Lung (tissue), 12 donors: ENCODE measurements around the gene MAP4. TPM values are rescaled to one million over a fixed set of nuclear protein-coding genes. Genes with fewer than 3 reads are reported as not detected.

Experiments used
- ATAC-seq: fragments of 200-7000 bp; cut with Tn5 transposase; one replicate; pipeline ENCODE4 v1.9.1; 2020; ENCODE audit warnings: moderate number of reproducible peaks; ENCODE audit not compliant: insufficient read depth, low FRiP score
- DNase-seq, 3 donors: peaks; one replicate each; pipeline ENCODE4 v3.0.0-alpha.2; 2013 to 2017
- H3K27ac ChIP-seq, 2 donors: one replicate each; pipeline ENCODE4 v1.5.1; 2013; ENCODE audit warnings: mild to moderate bottlenecking in 2 of 2, moderate library complexity in 2 of 2, control low read depth in 1 of 2, inconsistent platforms in 1 of 2, low read depth in 1 of 2, low read length in 1 of 2
- H3K27me3 ChIP-seq, 3 donors: one replicate each; pipeline ENCODE4 v1.5.1; 2013; ENCODE audit warnings: low read length in 2 of 3; ENCODE audit not compliant: control insufficient read depth in 3 of 3, insufficient read depth in 3 of 3
- H3K36me3 ChIP-seq, 4 donors: one replicate each; pipeline ENCODE4 v1.5.1; 2013; ENCODE audit warnings: low read length in 4 of 4, mild to moderate bottlenecking in 1 of 4, moderate library complexity in 1 of 4; ENCODE audit not compliant: control insufficient read depth in 4 of 4, insufficient read depth in 4 of 4
- H3K4me1 ChIP-seq, 5 donors: one replicate each; pipeline ENCODE4 v1.5.1; 2013; ENCODE audit warnings: low read length in 5 of 5, mild to moderate bottlenecking in 2 of 5, moderate library complexity in 1 of 5; ENCODE audit not compliant: control insufficient read depth in 5 of 5, insufficient read depth in 5 of 5
- H3K4me3 ChIP-seq: one replicate; pipeline ENCODE4 v1.5.1; 2013; ENCODE audit warnings: mild to moderate bottlenecking, control low read depth, moderate library complexity
- H3K9ac ChIP-seq, 2 donors: one replicate each; pipeline ENCODE4 v1.5.1; 2013; ENCODE audit warnings: low read length in 2 of 2, control low read depth in 1 of 2; ENCODE audit not compliant: insufficient read depth in 1 of 2
- H3K9me3 ChIP-seq, 4 donors: one replicate each; pipeline ENCODE4 v1.5.1; 2013; ENCODE audit warnings: low read length in 3 of 4, mild to moderate bottlenecking in 1 of 4, moderate library complexity in 1 of 4; ENCODE audit not compliant: control insufficient read depth in 4 of 4, insufficient read depth in 3 of 4
- WGBS, 2 donors: extraction: QIAGEN DNeasy Blood & Tissue Kit; methylation state at CpG; one replicate each; pipeline ENCODE4 v1.1.7; 2013; 5-methylcytosine and 5-hydroxymethylcytosine counted together
- polyA plus RNA-seq, 2 donors: library from polyadenylated mRNA; stranded (reverse); fragments of 200-250 nt; gene quantifications; one replicate each; pipeline ENCODE4 v1.2.1, GENCODE V29; 2013
- total RNA-seq, 2 donors: library from RNA; depleted of rRNA in 1 of 2; stranded (reverse); fragments of >200 nt in 1 of 2; gene quantifications; one replicate each; pipeline ENCODE4 v1.2.1, GENCODE V29; 2014 to 2021
- TF ChIP-seq, protein P1 (sequence below): IDR thresholded peaks from 2 replicates; pipeline ENCODE4 v1.5.1; 2012; ENCODE audit warnings: mild to moderate bottlenecking; ENCODE audit errors: control extremely low read depth, extremely low read depth
- donor health status: control.
- donor health status: control.
- donor health status: Bipolar disorder and iron deficiency.
- donor health status: healthy.
- donor health status: DM: yes; HTN: yes; CAD: no.

The MAP4 gene
- total and polyA plus RNA-seq, 4 donors, result 62.6 to 203 (median 84.9) TPM

DNA sequence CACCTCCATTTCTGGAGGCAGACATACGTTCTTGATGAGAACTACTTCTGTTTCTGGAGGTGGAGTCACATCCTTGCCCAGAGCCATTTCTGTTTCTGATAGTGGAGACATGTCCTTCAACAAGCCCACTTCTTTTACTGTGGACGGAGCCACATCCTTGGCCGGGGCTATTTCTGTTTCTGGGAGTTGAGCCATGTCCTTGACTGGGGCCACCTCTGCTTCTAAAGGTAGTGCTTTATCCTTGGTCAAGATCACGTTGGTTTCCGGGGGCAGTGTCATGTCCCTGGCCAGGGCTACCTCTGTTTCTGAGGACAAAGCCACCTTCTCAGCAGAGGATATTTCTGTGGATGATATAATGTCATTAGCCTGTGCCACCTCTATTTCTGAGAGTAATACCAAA, 100.0 kb downstream of the MAP4 start:
- H3K9me3 ChIP-seq, result no peaks in the 10 kb centered on the region
- peaks cover 14 to 36% (median 31%) of the 10 kb centered on the region in 4 donors for H3K36me3 ChIP-seq
- TF ChIP-seq, protein P1, sequence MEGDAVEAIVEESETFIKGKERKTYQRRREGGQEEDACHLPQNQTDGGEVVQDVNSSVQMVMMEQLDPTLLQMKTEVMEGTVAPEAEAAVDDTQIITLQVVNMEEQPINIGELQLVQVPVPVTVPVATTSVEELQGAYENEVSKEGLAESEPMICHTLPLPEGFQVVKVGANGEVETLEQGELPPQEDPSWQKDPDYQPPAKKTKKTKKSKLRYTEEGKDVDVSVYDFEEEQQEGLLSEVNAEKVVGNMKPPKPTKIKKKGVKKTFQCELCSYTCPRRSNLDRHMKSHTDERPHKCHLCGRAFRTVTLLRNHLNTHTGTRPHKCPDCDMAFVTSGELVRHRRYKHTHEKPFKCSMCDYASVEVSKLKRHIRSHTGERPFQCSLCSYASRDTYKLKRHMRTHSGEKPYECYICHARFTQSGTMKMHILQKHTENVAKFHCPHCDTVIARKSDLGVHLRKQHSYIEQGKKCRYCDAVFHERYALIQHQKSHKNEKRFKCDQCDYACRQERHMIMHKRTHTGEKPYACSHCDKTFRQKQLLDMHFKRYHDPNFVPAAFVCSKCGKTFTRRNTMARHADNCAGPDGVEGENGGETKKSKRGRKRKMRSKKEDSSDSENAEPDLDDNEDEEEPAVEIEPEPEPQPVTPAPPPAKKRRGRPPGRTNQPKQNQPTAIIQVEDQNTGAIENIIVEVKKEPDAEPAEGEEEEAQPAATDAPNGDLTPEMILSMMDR, result no peak
- no peaks in the 10 kb centered on the region for H3K27me3 ChIP-seq
- H3K9ac ChIP-seq, result no peak overlapping the region
- H3K4me1 ChIP-seq, result peaks cover 0 to 4% (median 0%) of the 10 kb centered on the region in 5 donors
- DNase-seq, result no peak
- no peak overlapping the region for H3K4me3 ChIP-seq
- 89 to 91% methylated on average over 5 of the region's 5 CpGs for WGBS, 2 donors
- ATAC-seq, result no peak
- peak overlapping the region in 1 of 2 donors; percentile 46 for H3K27ac ChIP-seq

DNA sequence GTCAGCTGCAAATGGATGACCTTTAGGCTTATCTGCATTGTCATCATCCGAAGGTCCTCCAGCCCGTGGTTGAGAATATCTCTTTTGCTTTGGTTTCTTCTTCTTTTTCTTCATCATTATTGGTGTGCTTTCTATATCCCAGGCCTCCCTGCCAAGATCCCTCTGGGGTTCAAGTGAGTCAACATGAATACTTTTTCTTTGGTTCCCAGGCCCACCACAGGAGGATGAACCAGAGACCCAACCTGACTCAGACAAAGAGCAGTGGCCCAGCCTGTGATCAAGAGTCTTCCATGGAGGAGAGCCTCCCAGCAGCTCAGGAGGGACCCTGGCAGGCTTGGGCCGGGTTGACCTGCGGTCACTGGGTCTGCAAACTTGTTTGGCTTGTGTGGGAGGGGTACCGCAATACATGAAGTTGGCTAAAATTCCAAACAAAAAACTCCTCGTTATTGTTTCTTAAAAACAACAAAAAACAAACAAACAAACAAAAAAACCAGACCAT, 104.2 kb downstream of the MAP4 start:
- TF ChIP-seq, protein P1, result no peak
- Histone ChIP-seq H3K4me1 (peaks cover 0 to 11% (median 0%) of the 10 kb centered on the region in 5 donors), H3K9me3 (no peaks in the 10 kb centered on the region), H3K4me3 (no peak overlapping the region), H3K27me3 (no peaks in the 10 kb centered on the region), H3K9ac (no peak overlapping the region), H3K36me3 (peaks cover 14 to 43% (median 30%) of the 10 kb centered on the region in 4 donors), H3K27ac (no peak overlapping the region)
- WGBS, 2 donors, result 91 to 97% methylated on average over 6 of the region's 6 CpGs
- ATAC-seq (no peak), DNase-seq (no peak)

DNA sequence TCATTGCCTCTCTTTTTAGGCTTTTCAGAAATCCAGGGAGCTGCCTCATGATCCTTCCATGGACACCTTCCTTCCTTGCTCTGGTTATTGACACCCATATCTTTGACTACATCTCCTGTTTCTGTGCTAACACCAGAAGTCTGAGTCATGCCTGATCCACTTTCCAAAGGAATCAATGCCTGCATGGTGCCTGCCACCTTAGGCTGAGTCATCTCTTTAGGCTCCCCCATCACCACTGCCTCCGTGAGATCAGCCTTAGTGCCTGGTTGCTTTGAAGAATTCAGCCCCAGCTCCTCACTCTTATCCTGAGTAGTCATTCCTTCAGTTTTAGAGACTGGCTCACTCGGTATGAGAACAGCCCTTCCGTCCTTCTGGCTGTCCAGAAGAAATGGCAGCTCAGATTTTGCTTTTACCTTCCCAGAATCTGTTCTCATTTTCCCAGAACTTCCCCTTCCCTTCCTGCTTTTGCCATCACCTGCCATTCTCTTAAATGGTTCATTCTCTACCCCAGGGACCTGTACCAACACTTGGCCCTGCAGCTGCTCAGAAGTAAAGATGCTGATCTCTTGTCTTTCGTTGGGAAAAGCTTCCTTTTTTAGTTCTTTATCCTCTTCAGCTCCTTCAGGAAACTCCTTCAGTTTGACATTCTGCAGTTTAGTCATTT, 105.3 kb downstream of the MAP4 start:
- H3K4me1 ChIP-seq, result peaks cover 0 to 10% (median 0%) of the 10 kb centered on the region in 5 donors
- no peak overlapping the region for H3K27ac ChIP-seq
- H3K9me3 ChIP-seq, result no peaks in the 10 kb centered on the region
- H3K27me3 ChIP-seq, result no peaks in the 10 kb centered on the region
- ATAC-seq, result no peak
- H3K36me3 ChIP-seq, result peaks cover 5 to 34% (median 20%) of the 10 kb centered on the region in 4 donors
- H3K4me3 ChIP-seq, result no peak overlapping the region
- TF ChIP-seq, protein P1, result no peak
- WGBS, 2 donors, result 90 to 93% methylated on average over 4 of the region's 4 CpGs
- DNase-seq, result no peak
- H3K9ac ChIP-seq, result no peak overlapping the region
